Activated T-cell treated with anti-CD3 and anti-CD28 coated beads for 24 hours (primary cell): Measurements from ENCODE around the gene DOK7.

Experiments
- DNase-seq: peaks from one replicate; pipeline ENCODE4 v3.0.0-alpha.2; 2020; ENCODE audit warnings: low read depth

The DOK7 gene, protein sequence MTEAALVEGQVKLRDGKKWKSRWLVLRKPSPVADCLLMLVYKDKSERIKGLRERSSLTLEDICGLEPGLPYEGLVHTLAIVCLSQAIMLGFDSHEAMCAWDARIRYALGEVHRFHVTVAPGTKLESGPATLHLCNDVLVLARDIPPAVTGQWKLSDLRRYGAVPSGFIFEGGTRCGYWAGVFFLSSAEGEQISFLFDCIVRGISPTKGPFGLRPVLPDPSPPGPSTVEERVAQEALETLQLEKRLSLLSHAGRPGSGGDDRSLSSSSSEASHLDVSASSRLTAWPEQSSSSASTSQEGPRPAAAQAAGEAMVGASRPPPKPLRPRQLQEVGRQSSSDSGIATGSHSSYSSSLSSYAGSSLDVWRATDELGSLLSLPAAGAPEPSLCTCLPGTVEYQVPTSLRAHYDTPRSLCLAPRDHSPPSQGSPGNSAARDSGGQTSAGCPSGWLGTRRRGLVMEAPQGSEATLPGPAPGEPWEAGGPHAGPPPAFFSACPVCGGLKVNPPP

DNA sequence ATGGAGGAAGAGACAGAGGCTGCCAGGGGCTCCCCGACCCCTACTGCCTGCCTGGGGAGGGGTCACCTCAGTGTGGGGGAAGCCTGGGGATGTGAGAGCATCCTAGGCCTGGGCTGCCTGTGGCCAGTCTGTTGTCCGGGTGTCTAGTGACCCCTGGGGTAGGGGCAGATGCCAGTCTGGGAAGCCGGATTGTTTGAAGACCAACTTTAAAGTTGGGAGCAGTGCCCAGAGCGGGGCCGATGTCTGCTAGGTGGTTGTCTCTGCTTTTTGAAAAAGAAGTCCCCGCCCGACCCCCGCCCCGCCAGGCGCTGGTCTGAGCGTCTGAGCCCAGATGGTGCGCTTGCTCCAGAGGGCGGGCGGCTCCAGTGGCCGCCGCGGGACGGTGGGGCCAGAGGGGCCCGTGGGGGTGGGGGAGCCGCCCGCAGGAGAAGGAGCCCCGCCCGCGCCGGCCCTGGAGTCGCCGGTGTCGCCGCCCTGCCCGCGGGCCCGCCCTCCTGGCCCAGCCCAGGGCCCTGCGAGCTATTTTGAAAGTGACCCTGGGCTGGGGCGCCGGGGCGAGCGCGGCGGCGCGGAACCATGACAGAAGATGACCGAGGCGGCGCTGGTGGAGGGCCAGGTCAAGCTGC, at the start of gene DOK7:
TSS of gene DOK7 (plus strand) at position 517 of the 626 bp plus-strand sequence. CDS start at position 587, 70 bp downstream.
- DNase-seq: no peak

- DNase-seq: no peak
Observed at GRCh38 chr4:3413675-3414420, 49.3 kb upstream of the DOK7 start.

- no peak for DNase-seq
Observed at GRCh38 chr4:3414421-3415279, 48.5 kb upstream of the DOK7 start.

DNA sequence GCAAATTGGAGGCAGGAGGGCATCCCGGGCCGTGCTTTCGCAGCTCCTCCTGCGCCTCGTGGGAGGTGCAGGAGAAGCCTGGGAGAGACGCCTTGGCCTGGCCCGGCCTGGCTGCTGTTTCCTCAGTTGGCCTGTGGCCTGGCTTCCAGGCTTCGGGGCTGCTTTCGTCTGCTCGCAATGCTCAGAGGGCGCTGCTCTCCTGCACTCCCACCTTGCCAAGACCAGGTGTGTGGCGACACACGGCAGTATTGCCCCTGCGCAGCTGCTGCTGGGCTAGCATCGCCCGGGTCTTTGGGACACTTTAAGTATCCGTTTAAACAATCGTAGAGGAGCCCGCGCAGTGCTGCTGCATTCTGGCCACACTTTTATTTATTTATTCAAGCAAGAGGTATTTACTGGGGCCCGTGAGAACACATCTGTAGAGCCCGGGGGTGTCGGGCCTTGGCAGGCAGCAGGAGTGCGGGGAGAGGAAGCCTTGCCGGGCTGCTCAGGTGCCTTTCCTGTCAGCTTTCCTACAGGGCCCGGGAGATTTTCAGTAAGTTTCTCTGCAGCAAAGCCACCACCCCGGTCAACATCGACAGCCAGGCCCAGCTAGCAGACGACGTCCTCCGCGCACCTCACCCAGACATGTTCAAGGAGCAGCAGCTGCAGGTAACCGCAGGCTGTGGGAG, 47.5 kb upstream of the DOK7 start:
- no peak for DNase-seq

- DNase-seq: no peak
Observed at GRCh38 chr4:3416270-3416669, 46.8 kb upstream of the DOK7 start.

GRCh38 chr4:3416821-3417221, 46.3 kb upstream of the DOK7 start:
- no peak for DNase-seq

DNA sequence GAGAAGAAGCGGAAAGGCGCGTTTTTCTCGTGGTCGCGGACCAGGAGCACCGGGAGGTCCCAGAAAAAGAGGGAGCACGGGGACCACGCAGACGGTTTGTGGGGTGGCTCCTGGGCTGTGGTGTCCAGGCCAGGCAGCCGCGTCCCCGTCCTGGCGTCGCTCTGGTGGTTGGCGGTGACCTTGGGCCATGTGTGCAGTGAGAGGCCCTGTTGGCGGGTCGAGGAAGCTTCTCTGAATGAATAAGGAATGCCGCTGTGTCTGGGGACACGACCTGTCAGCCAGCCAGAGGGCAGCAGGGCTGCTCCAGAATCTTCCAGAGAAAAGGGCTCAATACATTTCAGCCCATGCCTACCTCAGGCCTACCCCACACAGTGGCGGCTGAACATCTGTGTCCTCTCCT, 45.7 kb upstream of the DOK7 start:
- DNase-seq: no peak

GRCh38 chr4:3418029-3418762, 44.9 kb upstream of the DOK7 start:
- no peak for DNase-seq

- no peak for DNase-seq
Observed at GRCh38 chr4:3419836-3420605, 43.1 kb upstream of the DOK7 start.

DNA sequence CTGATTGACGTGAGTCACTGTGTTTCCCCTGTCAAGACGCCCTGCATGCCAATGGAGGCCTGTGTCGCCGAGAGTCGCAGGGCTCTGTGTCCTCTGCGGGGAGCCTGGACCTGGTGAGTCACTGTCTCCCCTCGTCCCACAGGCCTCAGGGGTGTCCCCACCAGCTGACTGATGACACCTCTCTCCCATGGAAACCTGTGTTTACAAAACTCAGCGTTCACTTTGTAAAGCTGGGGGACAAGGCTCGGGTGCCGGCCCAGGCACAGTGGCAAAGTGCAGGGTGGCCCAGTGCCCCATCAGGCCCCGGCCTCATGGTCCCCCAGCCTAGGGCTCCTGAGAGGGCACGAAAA, 42.5 kb upstream of the DOK7 start:
- no peak for DNase-seq

DNA sequence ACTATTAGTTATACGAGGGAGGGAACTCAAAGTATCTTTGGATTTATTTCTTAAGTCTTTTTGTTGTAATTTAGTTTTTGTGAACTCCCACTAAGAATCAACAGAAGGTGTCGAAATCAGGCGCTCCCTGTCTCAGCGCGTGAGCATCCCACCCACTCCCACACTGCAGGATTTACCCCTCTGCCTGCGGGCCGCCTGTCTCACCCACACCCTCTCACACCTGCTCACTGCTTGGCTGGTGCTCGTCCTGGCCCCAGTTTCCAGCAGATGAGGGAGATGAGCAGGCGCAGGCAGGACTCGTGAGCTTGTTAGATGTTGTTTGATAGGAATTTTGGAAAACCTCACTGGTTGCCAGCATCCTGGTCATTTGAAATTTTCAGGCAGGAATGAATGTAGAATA, 42.1 kb upstream of the DOK7 start:
- no peak for DNase-seq

- no peak for DNase-seq
Observed at GRCh38 chr4:3421470-3421869, 41.6 kb upstream of the DOK7 start.

GRCh38 chr4:3422241-3422801, 40.8 kb upstream of the DOK7 start:
- DNase-seq: no peak

- DNase-seq: no peak
Observed at GRCh38 chr4:3422808-3423297, 40.3 kb upstream of the DOK7 start.

- no peak for DNase-seq
Observed at GRCh38 chr4:3423406-3423805, 39.7 kb upstream of the DOK7 start.

GRCh38 chr4:3423952-3424351, 39.2 kb upstream of the DOK7 start:
- no peak for DNase-seq

- DNase-seq: no peak
Observed at GRCh38 chr4:3424522-3425095, 38.5 kb upstream of the DOK7 start.

DNA sequence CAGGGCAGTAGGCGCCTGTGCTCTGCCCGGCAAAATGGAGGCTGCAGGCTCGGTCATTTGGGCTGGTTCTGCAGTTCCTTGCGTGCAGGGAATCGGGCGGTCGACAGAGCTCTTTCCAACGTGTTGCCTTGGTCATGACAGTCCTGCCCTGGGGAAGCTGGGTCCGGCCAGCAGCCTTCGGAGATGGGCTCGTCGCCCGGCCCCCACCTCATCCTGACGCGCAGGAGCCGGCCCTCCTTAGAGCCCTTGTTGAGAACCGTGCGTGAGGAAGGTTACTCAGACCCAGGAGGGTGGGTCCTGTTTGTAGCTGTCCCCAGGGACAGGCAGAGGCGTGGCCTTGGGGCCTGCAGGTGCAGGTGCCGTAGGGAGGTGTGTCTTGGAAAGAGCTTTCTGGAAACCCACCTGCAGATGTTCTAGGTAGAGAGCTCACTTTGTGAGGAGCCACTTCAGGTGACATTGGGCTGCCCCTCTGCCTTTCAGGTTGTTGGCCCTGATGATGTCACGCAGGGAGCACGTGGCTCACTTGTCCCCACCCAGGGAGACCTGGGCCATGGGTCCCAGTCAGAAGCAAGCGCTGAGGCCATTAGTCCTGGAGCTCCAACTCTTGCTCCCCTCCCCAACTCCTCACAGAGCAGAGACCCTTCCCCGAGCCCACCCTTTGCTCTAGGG, 36.5 kb upstream of the DOK7 start:
- no peak for DNase-seq

- DNase-seq: no peak
Observed at GRCh38 chr4:3427134-3427476, 36.0 kb upstream of the DOK7 start.
